Loucy (cell line): Measurements from ENCODE around the gene NOS3.

Experiments
- EZH2phosphoT487 ChIP-seq: fragments of 200-600 bp; IDR thresholded peaks from 2 replicates; pipeline ENCODE4 v1.6.1; 2018; ENCODE audit warnings: antibody characterized with exemption, mild to moderate bottlenecking, moderate library complexity, borderline replicate concordance
- TF ChIP-seq, protein P1 (sequence below): fragments of 200-600 bp; sonication (generic); conservative IDR thresholded peaks from 2 replicates; pipeline ENCODE4 v1.5.1; 2014; ENCODE audit warnings: mild to moderate bottlenecking, antibody characterized with exemption, low read length

DNA sequence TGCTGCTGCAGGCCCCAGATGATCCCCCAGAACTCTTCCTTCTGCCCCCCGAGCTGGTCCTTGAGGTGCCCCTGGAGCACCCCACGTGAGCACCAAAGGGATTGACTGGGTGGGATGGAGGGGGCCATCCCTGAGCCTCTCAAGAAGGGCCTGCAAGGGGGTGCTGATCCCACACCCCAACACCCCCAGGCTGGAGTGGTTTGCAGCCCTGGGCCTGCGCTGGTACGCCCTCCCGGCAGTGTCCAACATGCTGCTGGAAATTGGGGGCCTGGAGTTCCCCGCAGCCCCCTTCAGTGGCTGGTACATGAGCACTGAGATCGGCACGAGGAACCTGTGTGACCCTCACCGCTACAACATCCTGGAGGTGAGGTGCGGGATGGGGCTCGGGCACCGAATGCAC lies 8.2 kb downstream of the NOS3 start:
- TF ChIP-seq, protein P1, sequence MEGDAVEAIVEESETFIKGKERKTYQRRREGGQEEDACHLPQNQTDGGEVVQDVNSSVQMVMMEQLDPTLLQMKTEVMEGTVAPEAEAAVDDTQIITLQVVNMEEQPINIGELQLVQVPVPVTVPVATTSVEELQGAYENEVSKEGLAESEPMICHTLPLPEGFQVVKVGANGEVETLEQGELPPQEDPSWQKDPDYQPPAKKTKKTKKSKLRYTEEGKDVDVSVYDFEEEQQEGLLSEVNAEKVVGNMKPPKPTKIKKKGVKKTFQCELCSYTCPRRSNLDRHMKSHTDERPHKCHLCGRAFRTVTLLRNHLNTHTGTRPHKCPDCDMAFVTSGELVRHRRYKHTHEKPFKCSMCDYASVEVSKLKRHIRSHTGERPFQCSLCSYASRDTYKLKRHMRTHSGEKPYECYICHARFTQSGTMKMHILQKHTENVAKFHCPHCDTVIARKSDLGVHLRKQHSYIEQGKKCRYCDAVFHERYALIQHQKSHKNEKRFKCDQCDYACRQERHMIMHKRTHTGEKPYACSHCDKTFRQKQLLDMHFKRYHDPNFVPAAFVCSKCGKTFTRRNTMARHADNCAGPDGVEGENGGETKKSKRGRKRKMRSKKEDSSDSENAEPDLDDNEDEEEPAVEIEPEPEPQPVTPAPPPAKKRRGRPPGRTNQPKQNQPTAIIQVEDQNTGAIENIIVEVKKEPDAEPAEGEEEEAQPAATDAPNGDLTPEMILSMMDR = no peak
- no peak for TF ChIP-seq EZH2phosphoT487
